22Rv1 (cell line): ENCODE results near the gene HRH3.

Experiments used
- H3K27ac ChIP-seq: fragments of 450-650 bp; 2 replicates; pipeline ENCODE4 v1.5.1; 2017
- CTCF ChIP-seq: fragments of 450-650 bp; IDR thresholded peaks from 2 replicates; pipeline ENCODE4 v1.5.1; 2017; ENCODE audit warnings: mild to moderate bottlenecking
- ZFX ChIP-seq: fragments of 450-650 bp; IDR thresholded peaks from 2 replicates; pipeline ENCODE4 v1.6.1; 2017; ENCODE audit warnings: antibody characterized with exemption, borderline replicate concordance

The HRH3 gene

GRCh38 chr20:62237801-62238568, 17.9 kb upstream of the HRH3 start, which contains the start of gene OSBPL2:
OSBPL2 (plus strand) TSS chr20:62238521; CDS start chr20:62256185, 17,664 bp downstream.
- H3K27ac ChIP-seq, result peak within 1 kb of the TSS; percentile 63
- TF ChIP-seq CTCF (no peak), ZFX (no peak)

- no peak for TF ChIP-seq ZFX
- no peak for TF ChIP-seq CTCF
- H3K27ac ChIP-seq, result no peak overlapping the region
These were observed 17.4 kb upstream of the HRH3 start for GRCh38 chr20:62237514-62237800.

- no peak for TF ChIP-seq CTCF
- no peak for TF ChIP-seq ZFX
- H3K27ac ChIP-seq, result no peak overlapping the region
These were observed 16.9 kb upstream of the HRH3 start for GRCh38 chr20:62236766-62237513.

GRCh38 chr20:62236200-62236599, 16.1 kb upstream of the HRH3 start:
- no peak for TF ChIP-seq CTCF
- no peak for TF ChIP-seq ZFX
- no peak overlapping the region for H3K27ac ChIP-seq

- no peak for TF ChIP-seq CTCF
- no peak for TF ChIP-seq ZFX
- H3K27ac ChIP-seq, result no peak overlapping the region
These were observed 15.7 kb upstream of the HRH3 start for GRCh38 chr20:62235777-62236157.

GRCh38 chr20:62235001-62235776, 15.1 kb upstream of the HRH3 start:
- TF ChIP-seq CTCF (no peak), ZFX (no peak)
- no peak overlapping the region for H3K27ac ChIP-seq

GRCh38 chr20:62234339-62234738, 14.3 kb upstream of the HRH3 start:
- H3K27ac ChIP-seq, result no peak overlapping the region
- TF ChIP-seq ZFX (no peak), CTCF (no peak)
